HG03108 (cell line): ENCODE results near the gene ME1.
"Not testable (repeated sequence)": the region's sequence is repeated elsewhere in the genome, so short reads cannot be mapped to it uniquely, and the experiment has no call there.

Experiments used
- ATAC-seq: cut with Tn5 transposase; IDR thresholded peaks from one replicate; pipeline ENCODE4 v1.9.1; 2021; ENCODE audit warnings: moderate library complexity; ENCODE audit not compliant: unreplicated experiment

ME1 gene

DNA sequence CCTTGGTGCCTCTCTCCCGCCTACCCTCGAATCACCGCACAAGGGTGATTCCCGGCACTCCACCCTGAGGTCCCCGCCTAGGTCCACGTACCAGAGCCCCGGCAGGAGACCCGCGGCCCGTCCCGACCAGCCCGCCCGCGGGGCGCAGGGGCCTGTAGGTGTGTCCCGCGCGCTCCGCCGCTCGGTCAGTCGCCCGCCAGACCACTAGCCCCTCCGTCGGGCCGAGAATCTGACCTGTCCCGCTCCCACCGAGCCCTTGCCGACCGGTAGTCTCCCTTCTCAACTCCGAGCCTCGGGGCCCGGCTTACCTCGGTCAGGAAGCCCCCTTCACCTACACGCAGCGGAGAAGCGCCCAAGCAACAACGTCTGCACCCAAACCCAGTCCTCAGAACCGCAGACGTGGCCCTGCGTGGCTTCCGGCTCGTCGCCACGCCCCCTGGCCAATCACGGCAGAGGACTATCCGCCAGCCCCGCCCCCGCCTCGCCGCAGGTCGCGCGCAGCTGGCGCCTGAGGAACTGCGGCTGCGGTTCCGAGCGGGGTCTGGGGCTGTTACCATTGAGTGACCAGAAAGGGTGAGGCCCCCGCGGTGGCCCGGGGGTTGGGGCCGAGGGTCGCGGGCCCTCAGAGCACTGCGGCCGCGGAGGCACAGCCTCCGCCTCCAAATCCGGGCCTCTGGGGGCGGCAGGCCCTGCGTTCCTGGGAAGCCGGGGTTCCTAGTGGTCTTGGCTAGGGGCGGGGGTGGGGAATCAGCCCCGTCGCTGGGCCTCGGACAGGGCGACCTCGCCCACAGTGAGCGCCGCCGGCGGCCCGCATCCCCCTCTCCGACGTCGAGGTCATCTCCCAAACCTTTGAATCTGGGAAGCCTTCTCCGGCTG is 237.7 kb downstream of the ME1 start, which contains the start of the genes PGM3 and RWDD2A:
Gene PGM3 (minus strand): TSS at position 395 of the 876 bp plus-strand sequence. CDS start 2,253 bp downstream, outside the sequence.
Gene RWDD2A (plus strand): TSS at position 487 of the 876 bp plus-strand sequence. CDS start 1,095 bp downstream, outside the sequence.
- peak; percentile 96 for ATAC-seq

DNA sequence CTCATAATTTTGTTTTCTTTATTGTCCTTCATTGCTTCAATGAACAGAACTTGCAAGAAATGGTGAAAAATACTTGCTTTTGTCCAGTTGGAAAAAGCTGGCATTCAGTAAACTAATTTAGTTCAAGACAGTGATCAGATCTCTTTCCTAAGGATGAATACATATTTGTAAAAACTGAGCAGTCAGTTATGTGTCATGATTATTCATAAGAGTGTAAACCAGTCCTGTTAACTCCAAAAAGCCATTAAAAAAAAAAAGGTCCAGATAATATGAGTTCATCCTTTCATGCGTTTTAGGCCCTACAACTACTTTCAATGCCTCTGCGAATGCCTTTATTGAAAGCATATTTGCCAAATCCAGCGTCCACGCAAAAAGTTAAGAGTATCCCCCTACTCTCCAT is 238.4 kb downstream of the ME1 start:
- no peak for ATAC-seq

DNA sequence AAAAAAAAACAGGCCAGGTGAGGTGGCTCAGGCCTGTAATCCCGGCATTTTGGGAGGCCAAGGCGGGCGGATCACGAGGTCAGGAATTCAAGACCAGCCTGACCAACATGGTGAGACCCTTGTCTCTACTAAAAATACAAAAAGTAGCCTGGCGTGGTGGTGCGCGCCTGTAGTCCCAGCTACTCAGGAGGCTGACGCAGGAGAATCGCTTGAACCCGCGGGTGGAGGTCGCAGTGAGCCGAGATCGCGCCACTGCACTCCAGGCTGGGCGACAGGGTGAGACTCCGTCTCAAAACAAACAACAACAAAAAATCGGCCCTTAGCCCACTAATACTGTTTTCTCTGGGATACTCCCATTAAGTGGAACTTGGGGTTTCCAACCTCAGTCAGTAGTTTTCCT is 238.9 kb downstream of the ME1 start:
- not testable (repeated sequence) for ATAC-seq

DNA sequence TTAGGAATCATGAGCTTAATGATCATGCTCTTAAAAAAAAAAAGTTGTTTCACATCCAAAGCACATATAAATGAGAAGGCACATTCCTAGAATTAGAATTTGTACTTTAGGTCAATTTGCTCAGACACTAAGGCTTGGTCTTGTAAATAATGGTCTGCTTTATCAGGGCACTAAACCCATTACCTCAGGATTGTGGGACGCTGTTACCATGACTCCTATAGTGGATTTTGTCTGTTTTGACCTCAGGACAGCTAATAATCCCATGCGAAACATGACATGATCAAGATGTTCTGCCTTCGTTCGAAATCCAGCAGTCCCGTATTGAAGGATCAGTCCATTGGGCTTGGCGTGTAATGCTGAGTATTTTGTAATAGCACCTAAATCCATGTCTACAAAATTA is 240.2 kb downstream of the ME1 start:
- ATAC-seq: no peak

DNA sequence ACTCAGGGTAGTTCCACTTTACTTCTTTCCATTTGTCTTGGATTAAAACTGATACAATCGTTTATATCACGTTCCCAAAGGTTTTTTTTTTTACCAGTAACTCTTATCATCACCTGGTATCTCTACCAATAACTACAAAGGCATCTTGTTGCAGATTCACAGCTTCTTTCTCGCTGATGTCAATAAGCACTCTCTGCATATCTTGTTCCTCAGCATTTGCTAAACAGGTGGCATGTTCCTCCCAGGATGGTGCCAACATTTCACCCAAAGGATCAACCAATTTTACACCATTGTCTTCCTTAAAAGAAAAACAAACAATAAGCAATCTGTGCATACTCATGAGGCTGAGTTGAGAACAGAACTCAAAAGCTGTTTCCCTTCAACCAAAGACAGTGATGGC is 242.3 kb downstream of the ME1 start:
- ATAC-seq: no peak

DNA sequence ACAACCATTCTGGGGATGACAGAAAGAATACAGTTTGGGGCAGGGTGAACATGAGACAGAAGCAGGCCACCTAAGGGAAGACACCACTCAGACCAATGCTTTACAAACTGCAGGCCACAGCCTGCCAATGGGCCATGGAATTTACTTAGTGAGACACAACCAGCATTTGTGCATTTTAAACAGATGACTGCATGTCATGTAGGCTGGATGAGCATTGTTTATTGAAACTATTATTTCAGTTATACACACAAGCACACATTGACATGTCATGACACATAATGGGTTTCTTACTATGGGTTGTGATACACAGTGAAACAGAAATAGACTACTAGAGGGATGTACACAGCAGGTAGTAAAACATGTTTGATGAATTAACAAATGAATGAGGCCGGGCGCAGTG is 245.8 kb downstream of the ME1 start:
- no peak for ATAC-seq

DNA sequence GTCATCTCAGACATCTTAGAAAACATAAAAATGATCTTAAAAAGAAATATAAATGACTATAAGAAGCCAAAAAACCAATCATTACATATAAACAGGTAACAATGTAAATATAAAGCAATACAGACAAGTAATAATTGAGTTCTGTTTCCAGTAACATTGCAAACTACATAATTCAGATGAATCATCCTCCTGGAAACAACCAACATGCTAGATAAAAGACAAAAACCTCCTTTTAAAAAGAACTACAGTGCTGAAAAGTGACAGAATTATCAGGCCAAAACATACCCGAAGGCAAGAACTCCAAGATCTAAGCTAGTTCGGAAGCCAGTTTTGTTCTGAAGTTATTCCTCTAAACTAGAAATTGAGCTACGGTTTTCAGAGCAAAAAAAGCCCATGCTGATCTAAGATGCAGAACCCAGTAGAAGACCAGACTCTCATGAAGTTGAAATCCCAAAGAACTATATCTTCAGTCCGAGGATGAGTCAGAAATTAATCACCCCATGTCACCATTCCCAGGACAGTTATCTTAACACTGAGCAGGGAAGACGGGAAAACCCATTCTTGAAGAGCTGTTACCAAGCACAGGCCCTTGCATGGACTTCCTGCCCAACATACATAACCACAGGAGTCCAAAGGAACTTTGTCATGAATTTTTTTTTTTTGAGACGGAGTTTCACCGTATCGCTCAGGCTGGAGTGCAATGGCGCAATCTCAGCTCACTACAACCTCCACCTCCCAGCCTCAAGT is 247.6 kb downstream of the ME1 start:
- no peak for ATAC-seq

DNA sequence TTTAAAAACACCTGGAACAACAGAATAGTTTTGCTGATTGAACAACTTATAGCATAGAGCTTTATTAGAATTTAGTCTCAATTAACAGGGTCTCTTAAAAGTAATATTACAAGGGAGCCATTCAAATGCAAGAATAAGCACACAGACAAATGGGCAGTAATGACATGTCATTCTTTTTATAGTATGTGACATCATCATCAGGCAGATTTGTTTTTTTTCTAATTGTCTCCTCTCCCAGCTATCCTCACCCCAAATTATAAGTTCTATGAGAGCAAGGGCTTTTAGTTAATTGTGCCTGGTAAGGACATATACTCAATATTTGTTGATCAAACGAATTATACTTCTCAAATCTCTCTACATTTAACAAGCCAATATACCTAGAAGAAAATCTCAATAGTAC is 248.7 kb downstream of the ME1 start:
- ATAC-seq: no peak

DNA sequence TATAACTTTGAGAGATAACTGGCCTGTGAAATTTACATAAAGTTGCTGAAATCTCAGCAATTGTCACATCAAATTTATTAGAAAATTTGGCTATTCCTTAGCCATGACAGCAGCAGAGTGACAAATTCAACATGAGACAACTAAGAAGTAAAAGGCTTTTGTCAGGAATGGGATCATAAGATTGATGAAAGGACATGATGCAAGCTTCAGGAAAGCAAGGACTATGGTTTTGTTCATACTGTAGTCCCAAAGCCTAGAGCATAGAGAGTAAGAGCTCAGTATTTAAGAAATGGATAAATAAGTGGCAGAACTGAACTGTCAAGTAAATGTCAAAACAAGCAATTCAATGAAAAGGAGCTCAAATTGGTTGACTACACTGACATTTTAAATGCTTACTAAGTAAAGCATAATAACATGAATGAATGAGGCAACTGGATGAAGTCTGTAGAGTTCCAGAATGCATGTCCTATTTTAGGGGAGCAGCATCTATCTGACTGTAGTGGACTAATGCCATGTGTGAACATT is 250.4 kb downstream of the ME1 start:
- ATAC-seq: no peak

DNA sequence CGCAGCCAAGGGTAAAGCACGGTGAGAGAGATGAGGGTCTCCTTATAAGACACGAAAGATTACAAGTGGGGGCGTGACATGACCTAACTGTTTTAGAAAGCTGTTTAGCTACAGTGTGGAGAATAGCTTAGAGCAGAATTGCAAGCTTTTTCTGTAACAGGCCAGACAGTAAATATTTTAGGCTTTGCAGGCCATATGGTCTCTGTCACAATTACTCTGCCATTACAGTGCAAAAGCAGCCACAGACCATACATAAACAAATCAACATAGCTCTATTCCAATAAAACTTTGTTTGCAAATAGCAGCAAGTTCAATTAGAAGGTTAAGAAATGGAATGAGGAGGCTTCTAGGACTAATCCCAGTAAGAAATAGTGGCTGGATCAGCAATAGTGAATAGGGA is 254.6 kb downstream of the ME1 start:
- no peak for ATAC-seq

DNA sequence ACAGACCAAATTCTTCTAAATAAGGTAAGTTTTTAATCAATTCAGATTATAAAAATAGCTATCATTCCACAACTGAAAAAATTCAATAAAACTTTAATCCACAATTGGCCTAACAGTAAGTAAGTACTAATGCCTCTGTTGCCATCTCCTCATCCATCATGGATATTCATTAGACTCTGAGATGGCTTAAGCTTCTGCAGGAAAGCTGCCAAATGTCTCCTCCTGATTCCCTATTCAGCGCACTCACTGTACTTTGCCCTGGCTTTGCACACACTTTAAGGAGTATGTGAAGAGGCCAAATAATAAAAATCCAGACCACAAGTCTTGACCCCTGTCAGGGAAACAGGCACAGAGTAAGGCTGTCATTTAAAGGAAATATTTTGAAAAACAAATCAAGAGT is 261.3 kb downstream of the ME1 start:
- no peak for ATAC-seq

DNA sequence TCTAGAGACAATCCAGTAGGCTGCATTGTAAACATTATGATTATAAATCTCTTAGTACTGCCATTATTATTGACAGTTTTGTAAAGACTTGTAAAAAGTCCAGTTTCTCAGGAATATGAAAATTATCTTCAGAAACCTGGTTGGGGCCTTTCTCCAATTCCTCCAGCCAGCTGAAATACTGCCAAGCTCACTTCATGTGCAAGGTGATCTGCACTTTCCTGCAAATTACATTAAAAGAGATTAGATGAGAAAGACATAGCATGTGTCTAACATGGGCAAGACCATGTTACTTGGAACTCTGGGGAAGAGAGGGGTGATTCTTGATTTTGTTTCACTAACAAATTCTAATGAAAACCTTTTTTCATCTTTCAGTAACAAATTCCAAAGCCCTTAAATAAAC is 261.7 kb downstream of the ME1 start:
- ATAC-seq: no peak

DNA sequence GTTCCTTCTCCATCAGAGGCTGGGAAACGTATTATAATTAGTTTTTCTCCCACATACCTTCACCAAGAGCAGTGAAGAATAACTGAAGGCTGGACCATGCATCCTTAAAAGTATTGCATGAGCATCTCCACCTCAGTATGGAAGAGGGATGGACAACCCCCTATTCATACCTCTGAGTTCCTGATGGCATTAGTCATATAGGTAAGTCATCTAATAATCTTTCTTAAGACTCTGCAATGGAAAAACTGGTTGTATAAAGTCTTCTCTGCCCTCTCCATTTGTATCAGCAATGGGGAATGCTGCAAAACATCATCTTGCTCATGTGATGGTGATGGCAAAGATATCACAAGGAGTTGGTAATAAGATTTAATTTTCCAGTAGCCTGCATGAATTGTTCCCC is 262.3 kb downstream of the ME1 start:
- no peak for ATAC-seq

DNA sequence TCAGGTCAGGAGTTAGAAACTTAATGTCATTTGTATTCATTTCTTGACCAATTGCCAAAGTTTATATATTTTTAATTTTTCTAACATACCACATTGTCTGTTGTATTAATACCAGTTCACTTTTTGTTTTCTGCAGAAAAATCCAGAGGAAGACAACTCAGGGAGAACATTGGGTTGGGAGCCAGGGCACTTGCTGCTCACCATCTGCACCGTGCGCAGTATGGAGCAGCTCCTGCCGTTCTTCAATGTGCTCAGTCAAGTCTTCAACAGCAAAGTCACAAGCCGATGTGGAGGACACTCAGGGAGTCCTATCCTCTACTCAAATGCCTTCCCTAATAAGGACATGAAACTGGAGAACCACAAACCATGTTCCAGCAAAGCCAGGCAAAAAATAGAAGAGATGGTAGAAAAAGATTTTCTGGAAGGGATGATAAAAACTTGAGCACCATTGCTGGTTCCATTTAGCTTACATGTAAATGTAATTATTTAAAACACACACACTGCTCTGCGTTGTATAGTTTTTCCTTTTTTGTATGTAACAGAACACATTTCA is 263.0 kb downstream of the ME1 start:
- no peak for ATAC-seq
